H9 (cell line): ENCODE results near the gene DYNLT2B. TPM values are rescaled to one million over a fixed set of nuclear protein-coding genes. Genes with fewer than 3 reads are reported as not detected.

Experiments used
- DNase-seq: peaks from one replicate; pipeline ENCODE4 v3.0.0-alpha.2; 2017
- H2AFZ ChIP-seq: one replicate; pipeline ENCODE4 v1.6.1; 2013; ENCODE audit warnings: mild to moderate bottlenecking, low read length, control low read depth, moderate library complexity
- H2AK5ac ChIP-seq: 2 replicates; pipeline ENCODE4 v1.6.1; 2013; ENCODE audit warnings: low read length, control low read depth, mixed read lengths; ENCODE audit not compliant: insufficient read length
- H2BK120ac ChIP-seq: one replicate; pipeline ENCODE4 v1.6.1; 2013; ENCODE audit warnings: low read depth, mild to moderate bottlenecking, low read length, control low read depth, inconsistent platforms; ENCODE audit not compliant: poor library complexity, severe bottlenecking
- H2BK12ac ChIP-seq: 2 replicates; pipeline ENCODE4 v1.6.1; 2013; ENCODE audit warnings: low read length, control low read depth, mixed read lengths, low read depth; ENCODE audit not compliant: insufficient read length
- H2BK15ac ChIP-seq: 2 replicates; pipeline ENCODE4 v1.6.1; 2013; ENCODE audit warnings: low read depth, low read length, control low read depth
- H2BK20ac ChIP-seq: one replicate; pipeline ENCODE4 v1.6.1; 2013; ENCODE audit warnings: low read depth, mild to moderate bottlenecking, low read length, control low read depth, inconsistent platforms; ENCODE audit not compliant: poor library complexity, severe bottlenecking
- H2BK5ac ChIP-seq: 2 replicates; pipeline ENCODE4 v1.6.1; 2013; ENCODE audit warnings: low read length, control low read depth, mixed read lengths; ENCODE audit not compliant: insufficient read length
- H3K14ac ChIP-seq: 2 replicates; pipeline ENCODE4 v1.6.1; 2013; ENCODE audit warnings: low read length, control low read depth; ENCODE audit not compliant: insufficient read depth
- H3K18ac ChIP-seq: 2 replicates; pipeline ENCODE4 v1.6.1; 2013; ENCODE audit warnings: low read depth, mild to moderate bottlenecking, mixed read lengths, low read length, control low read depth; ENCODE audit not compliant: insufficient read length
- H3K23ac ChIP-seq: 2 replicates; pipeline ENCODE4 v1.6.1; 2013; ENCODE audit warnings: low read length, control low read depth, mixed read lengths, low read depth; ENCODE audit not compliant: insufficient read length
- H3K23me2 ChIP-seq: 2 replicates; pipeline ENCODE4 v1.6.1; 2013; ENCODE audit warnings: low read depth, mild to moderate bottlenecking, mixed read lengths, low read length, control low read depth; ENCODE audit not compliant: insufficient read length, poor library complexity, severe bottlenecking
- H3K27ac ChIP-seq: 2 replicates; pipeline ENCODE4 v1.5.1; 2013; ENCODE audit warnings: low read length, control low read depth, mixed read lengths, low read depth; ENCODE audit not compliant: insufficient read length
- H3K27me3 ChIP-seq: 2 replicates; pipeline ENCODE4 v1.6.1; 2013; ENCODE audit warnings: low read length, control low read depth, inconsistent platforms; ENCODE audit not compliant: insufficient read depth
- H3K4ac ChIP-seq: 2 replicates; pipeline ENCODE4 v1.6.1; 2013; ENCODE audit warnings: low read depth, mild to moderate bottlenecking, control low read depth, inconsistent platforms, low read length, moderate library complexity
- H3K4me1 ChIP-seq: 2 replicates; pipeline ENCODE4 v1.6.1; 2013; ENCODE audit warnings: low read length, control low read depth, inconsistent platforms; ENCODE audit not compliant: insufficient read depth
- H3K4me2 ChIP-seq: 2 replicates; pipeline ENCODE4 v1.6.1; 2013; ENCODE audit warnings: low read length, control low read depth, mixed read lengths; ENCODE audit not compliant: insufficient read length, insufficient read depth
- H3K56ac ChIP-seq: 2 replicates; pipeline ENCODE4 v1.6.1; 2013; ENCODE audit warnings: low read depth, mild to moderate bottlenecking, mixed read lengths, low read length, control low read depth; ENCODE audit not compliant: insufficient read length
- H3K79me1 ChIP-seq: 2 replicates; pipeline ENCODE4 v1.6.1; 2013; ENCODE audit warnings: low read depth, mild to moderate bottlenecking, moderate library complexity, low read length, control low read depth, inconsistent platforms; ENCODE audit not compliant: insufficient read depth, poor library complexity, severe bottlenecking
- H3K79me2 ChIP-seq: 2 replicates; pipeline ENCODE4 v1.6.1; 2013; ENCODE audit warnings: low read length, control low read depth, inconsistent platforms; ENCODE audit not compliant: insufficient read depth
- H3K9ac ChIP-seq: 2 replicates; pipeline ENCODE4 v1.6.1; 2013; ENCODE audit warnings: low read length, control low read depth, mixed read lengths; ENCODE audit not compliant: insufficient read length; ENCODE audit errors: extremely low read depth
- H3K9me3 ChIP-seq: one replicate; pipeline ENCODE4 v1.6.1; 2013; ENCODE audit warnings: low read depth, low read length, inconsistent platforms; ENCODE audit not compliant: control insufficient read depth
- H3T11ph ChIP-seq: one replicate; pipeline ENCODE4 v1.6.1; 2013; ENCODE audit warnings: mild to moderate bottlenecking, low read length, control low read depth, inconsistent platforms
- H4K20me1 ChIP-seq: one replicate; pipeline ENCODE4 v1.6.1; 2013; ENCODE audit not compliant: control insufficient read depth, insufficient read length, insufficient read depth
- H4K5ac ChIP-seq: 2 replicates; pipeline ENCODE4 v1.6.1; 2013; ENCODE audit warnings: low read depth, mild to moderate bottlenecking, mixed read lengths, low read length, control low read depth; ENCODE audit not compliant: insufficient read length
- H4K8ac ChIP-seq: replicated peaks from 2 replicates; pipeline ENCODE4 v1.6.1; 2013; ENCODE audit warnings: low read length, control low read depth, mixed read lengths, low read depth; ENCODE audit not compliant: insufficient read length
- H4K91ac ChIP-seq: 2 replicates; pipeline ENCODE4 v1.6.1; 2013; ENCODE audit warnings: low read depth, mild to moderate bottlenecking, moderate library complexity, mixed read lengths, low read length, control low read depth; ENCODE audit not compliant: insufficient read length
- H3K27ac Mint-ChIP-seq, 3 experiments: 2 replicates in 2 of 3; 3 replicates in 1 of 3; pipeline ENCODE4 v1.8.0; 2020 to 2021; ENCODE audit warnings: mixed read lengths in 3 of 3, mild to moderate bottlenecking in 1 of 3, moderate library complexity in 1 of 3
- H3K27me3 Mint-ChIP-seq: 2 replicates; pipeline ENCODE4 v1.8.0; 2021; ENCODE audit warnings: low read depth, mild to moderate bottlenecking, moderate library complexity, mixed read lengths
- H3K36me3 Mint-ChIP-seq, 3 experiments: 2 replicates in 2 of 3; 3 replicates in 1 of 3; pipeline ENCODE4 v1.8.0; 2020 to 2021; ENCODE audit warnings: low read depth in 3 of 3, mixed read lengths in 3 of 3; ENCODE audit not compliant: insufficient read depth in 1 of 3
- H3K4me1 Mint-ChIP-seq, 2 experiments: 2 replicates each; pipeline ENCODE4 v1.8.0; 2020; ENCODE audit warnings: mixed read lengths in 2 of 2
- H3K4me3 Mint-ChIP-seq, 2 experiments: 2 replicates in 1 of 2; 3 replicates in 1 of 2; pipeline ENCODE4 v1.8.0; 2020 to 2021; ENCODE audit warnings: mild to moderate bottlenecking in 2 of 2, mixed read lengths in 2 of 2, moderate library complexity in 1 of 2
- H3K9me3 Mint-ChIP-seq, 2 experiments: 2 replicates in 1 of 2; 3 replicates in 1 of 2; pipeline ENCODE4 v1.8.0; 2020; ENCODE audit warnings: mild to moderate bottlenecking in 2 of 2, mixed read lengths in 2 of 2, moderate library complexity in 1 of 2
- WGBS: extraction: QIAGEN DNeasy Blood & Tissue Kit; methylation state at CpG from one replicate; pipeline ENCODE4 v1.1.7; 2013; ENCODE audit warnings: missing lambda C conversion rate, low lambda C conversion rate, mixed read lengths; ENCODE audit not compliant: insufficient read length; ENCODE audit errors: extremely low coverage; 5-methylcytosine and 5-hydroxymethylcytosine counted together
- total RNA-seq: library from RNA; stranded (reverse); gene quantifications from 2 replicates; pipeline ENCODE4 v1.2.1, GENCODE V29; 2021
- TF ChIP-seq, protein P1 (sequence below): fragments of 200-600 bp; sonication (generic); conservative IDR thresholded peaks from 3 replicates; pipeline ENCODE4 v1.8.0; 2021; ENCODE audit warnings: antibody characterized with exemption, mild to moderate bottlenecking

Gene DYNLT2B
- total RNA-seq, 1 experiment from 2014 or later = 12.4 TPM

- no peaks in the 10 kb centered on the region for H3K27me3 Mint-ChIP-seq
- no peaks in the 10 kb centered on the region for H3K79me2 ChIP-seq
Observed at GRCh38 chr3:196260784-196261183, 57.3 kb downstream of the DYNLT2B start.

More at GRCh38 chr3:196260784-196261183, 57.3 kb downstream of the DYNLT2B start:
- H3K4me2 ChIP-seq = no peak overlapping the region
- Mint-ChIP-seq H3K27ac (no peak overlapping the region), H3K4me3 (no peak overlapping the region; a peak in 1 of 5 replicates), H3K9me3 (peaks cover 0 to 5% of the 10 kb centered on the region in 2 experiments; a peak in 2 of 5 replicates), H3K36me3 (peaks cover 5 to 23% (median 11%) of the 10 kb centered on the region in 3 experiments; a peak in 6 of 7 replicates), H3K4me1 (peaks cover 16 to 20% of the 10 kb centered on the region in 2 experiments)
- H3T11ph ChIP-seq = no peak overlapping the region
- H3K9ac ChIP-seq = no peak overlapping the region
- no peak overlapping the region for H4K5ac ChIP-seq
- no peak overlapping the region for H2BK5ac ChIP-seq
- H3K4me1 ChIP-seq = no peaks in the 10 kb centered on the region; the same call in 1 of the 2 replicates
- H2BK12ac ChIP-seq = no peak overlapping the region
- H3K14ac ChIP-seq = no peak overlapping the region
- H3K27me3 ChIP-seq = no peaks in the 10 kb centered on the region
- H4K20me1 ChIP-seq = no peaks in the 10 kb centered on the region
- H3K18ac ChIP-seq = no peak overlapping the region
- H3K23me2 ChIP-seq = no peaks in the 10 kb centered on the region
- H2BK15ac ChIP-seq = no peak overlapping the region
- H2BK20ac ChIP-seq = no peak overlapping the region
- no peak for DNase-seq
- H2AFZ ChIP-seq = no peak overlapping the region
- WGBS = no CpG with 5 or more reads among the region's 4 CpGs
- H3K56ac ChIP-seq = no peak overlapping the region
- no peak overlapping the region for H2AK5ac ChIP-seq
- H3K4ac ChIP-seq = no peak overlapping the region
- TF ChIP-seq, protein P1, sequence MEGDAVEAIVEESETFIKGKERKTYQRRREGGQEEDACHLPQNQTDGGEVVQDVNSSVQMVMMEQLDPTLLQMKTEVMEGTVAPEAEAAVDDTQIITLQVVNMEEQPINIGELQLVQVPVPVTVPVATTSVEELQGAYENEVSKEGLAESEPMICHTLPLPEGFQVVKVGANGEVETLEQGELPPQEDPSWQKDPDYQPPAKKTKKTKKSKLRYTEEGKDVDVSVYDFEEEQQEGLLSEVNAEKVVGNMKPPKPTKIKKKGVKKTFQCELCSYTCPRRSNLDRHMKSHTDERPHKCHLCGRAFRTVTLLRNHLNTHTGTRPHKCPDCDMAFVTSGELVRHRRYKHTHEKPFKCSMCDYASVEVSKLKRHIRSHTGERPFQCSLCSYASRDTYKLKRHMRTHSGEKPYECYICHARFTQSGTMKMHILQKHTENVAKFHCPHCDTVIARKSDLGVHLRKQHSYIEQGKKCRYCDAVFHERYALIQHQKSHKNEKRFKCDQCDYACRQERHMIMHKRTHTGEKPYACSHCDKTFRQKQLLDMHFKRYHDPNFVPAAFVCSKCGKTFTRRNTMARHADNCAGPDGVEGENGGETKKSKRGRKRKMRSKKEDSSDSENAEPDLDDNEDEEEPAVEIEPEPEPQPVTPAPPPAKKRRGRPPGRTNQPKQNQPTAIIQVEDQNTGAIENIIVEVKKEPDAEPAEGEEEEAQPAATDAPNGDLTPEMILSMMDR = no peak
- no peak overlapping the region for H4K8ac ChIP-seq
- H3K23ac ChIP-seq = no peak overlapping the region
- no peaks in the 10 kb centered on the region for H3K9me3 ChIP-seq
- no peak overlapping the region for H3K27ac ChIP-seq
- H3K79me1 ChIP-seq = no peaks in the 10 kb centered on the region
- H2BK120ac ChIP-seq = no peak overlapping the region
- no peak overlapping the region for H4K91ac ChIP-seq
